Stimulated activated CD4-positive, alpha-beta T cell treated with anti-CD3 and anti-CD28 coated beads, Interleukin-2, amount 100 ng/mL, for 24 hours (primary cell): ENCODE results near the gene TRAF3.

Source experiments
- DNase-seq, 2 donors: peaks; one replicate each; pipeline ENCODE4 v3.0.0-alpha.2; 2020

TRAF3 gene

DNA sequence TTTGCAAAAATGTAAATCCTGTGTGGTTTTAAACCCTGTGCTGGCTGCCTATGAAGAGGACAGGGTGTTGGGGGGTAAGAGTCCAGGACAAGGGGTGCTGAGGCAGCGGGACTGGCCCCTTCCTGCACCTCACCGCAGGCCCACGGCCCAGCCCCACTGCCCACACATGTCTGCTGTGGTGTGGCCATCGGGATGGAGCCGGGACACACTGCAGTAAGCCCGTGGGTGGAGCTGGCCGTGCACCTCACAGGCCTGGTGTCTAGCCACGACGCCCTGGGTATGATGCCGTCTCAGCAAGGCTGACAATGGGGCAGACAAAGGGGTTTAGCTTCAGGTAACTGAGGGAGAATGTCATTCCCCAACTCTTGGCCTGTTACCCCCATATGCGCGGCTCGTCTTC, 164.8 kb downstream of the TRAF3 start:
- no peak for DNase-seq

- no peak for DNase-seq
Measured at GRCh38 chr14:102943454-102943853, 166.2 kb downstream of the TRAF3 start.

DNA sequence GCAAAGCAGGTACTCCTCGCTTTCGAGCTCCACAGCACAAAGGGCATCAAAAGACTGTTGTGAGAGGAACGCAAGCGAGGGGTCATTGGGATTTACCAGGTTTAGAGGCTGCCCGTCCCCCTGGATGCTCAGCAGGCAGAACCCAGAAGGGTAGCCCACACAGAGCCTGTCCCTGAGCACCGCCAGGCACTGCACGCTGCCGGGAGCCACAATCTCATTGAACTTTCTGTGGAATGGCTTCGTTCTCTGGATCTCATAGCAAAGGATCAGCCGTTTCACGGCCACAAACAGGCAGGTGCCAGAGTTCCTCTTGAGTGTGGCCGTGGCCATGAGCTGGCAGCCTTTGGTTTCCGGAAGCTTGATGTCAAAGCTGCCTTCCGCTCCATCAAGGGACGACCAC, 166.7 kb downstream of the TRAF3 start:
- no peak for DNase-seq

DNA sequence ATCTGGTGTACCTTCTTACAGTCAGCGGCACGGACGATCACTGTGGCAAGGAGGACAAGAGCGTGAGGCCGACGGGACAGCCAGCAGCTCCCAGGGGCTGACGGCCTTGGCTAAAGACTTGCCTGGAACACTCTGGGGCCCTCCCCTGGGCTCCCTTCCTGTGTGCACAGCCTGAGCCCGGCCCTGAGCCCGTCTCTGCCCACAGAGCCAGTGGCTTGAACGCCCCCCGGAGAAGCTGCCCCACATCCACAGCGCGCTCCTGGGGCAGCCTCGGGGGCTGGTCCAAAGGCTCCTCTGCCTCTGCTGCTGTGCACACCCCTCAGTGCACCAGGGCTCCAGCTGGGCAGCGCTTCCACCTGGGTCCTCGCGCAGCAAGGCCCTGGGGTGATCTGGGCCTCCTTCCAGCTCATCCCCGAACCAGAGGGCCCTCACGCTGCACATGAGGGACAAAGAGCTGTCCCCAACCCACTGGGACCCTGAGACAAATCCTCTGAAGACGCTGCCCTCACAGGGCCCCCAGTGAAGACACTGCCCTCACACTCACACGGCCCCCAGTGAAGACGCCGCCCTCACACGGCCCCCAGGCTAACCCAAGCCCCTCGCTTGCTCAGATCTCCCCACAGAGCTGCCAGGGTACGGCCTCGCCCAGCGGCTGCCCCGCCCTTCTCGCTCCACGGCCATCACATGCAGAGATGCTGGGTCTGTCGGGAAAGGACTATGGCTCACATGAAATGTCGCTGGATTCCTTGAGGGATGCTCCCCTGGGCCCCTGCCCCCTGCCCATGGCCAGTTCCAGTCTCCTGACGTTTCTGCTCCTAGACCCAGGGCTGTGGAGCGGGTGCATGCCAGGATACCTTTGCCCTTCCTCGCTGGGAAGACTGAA, 167.4 kb downstream of the TRAF3 start:
- DNase-seq = no peak

DNA sequence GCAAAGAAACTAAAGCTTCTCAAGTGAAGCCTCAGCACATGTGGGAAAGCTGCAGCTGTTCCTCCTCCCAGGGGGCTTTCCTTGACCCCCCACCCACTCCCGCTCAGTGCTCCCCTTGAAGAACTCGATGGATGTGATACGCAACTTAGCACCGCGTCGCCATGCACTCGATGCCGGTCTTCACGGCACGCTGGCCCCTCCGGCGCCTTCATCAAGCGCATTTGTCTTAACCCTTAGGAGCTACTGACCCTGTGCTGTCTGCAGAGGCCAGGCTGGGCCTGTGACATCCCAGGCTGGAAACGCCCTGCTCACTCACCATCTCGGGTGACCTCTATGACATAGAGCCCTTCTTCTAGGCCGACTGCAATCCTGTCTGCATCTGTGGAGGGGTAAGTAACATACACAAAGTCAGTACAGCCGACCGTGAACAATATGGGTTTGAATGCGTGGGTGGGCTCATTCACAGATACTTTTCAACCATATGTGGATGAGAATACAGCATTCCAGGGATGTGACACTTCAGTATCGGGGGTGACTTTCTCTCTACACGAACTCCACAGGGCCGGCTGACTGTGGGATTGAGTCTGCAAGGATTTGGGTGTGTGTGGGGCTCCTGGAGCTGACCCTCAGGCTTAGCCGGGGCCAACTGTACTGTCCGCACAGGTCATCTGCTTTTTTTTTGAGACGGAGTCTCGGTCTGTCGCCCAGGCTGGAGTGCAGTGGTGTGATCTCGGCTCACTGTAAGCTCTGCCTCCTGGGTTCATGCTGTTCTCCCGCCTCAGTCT, 168.3 kb downstream of the TRAF3 start:
- DNase-seq = no peak

GRCh38 chr14:102947321-102948103, 170.3 kb downstream of the TRAF3 start:
- DNase-seq = no peak

DNA sequence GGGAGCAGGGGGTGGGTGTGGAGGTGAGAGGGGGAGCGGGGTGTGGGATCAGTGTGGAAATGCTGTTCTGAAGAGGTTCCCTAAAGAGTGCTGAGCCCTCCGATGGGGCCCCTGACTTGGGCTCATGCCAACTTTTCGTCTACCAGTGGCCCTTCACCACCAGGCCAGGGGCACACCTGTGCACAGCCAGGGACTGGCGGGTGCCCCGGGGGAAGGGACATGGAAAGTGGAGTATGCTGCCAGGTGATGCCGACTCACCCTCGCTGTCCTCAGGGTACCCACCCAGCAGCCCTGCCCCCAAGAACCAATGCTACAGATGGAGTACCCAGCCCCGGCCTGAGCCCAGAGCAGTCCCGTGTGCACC, 171.4 kb downstream of the TRAF3 start:
- no peak for DNase-seq

DNA sequence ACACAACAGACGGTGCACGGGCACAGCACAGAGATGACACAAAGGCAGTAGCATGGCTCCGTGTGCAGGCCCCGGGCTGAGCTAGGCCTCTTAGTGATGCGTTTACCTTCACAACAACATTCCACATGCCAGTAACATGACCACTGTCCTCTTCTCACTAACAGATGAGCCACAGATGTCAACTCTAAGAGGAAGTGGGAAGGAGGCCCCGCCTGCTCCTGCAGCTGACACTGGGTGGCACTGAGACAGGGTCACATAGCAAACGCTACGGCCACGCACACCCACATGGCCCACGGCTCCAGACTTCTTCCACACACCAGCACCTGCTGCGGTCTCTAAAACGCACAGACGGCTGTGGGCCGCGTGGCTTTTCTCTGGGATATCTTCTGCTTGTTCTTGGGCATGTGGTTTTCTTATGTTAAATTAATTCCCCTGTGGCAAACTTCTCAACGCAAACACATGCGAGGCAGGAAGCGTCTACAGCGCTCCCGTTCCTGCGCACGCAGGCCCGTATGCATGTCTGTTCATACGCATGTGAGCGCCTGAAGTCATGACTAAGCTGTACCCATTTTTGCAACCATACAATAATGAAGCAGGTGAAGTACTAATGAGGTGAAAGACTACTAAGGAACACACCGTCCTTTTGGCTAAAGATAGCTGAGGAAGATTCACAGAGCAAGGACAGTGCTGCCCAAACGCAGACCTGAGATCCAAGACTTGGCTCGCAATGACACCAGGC, 172.0 kb downstream of the TRAF3 start:
- peak; percentile 31 to 33 for DNase-seq

GRCh38 chr14:102949801-102950451, 172.7 kb downstream of the TRAF3 start:
- DNase-seq = no peak

GRCh38 chr14:102951034-102951433, 173.8 kb downstream of the TRAF3 start:
- DNase-seq = no peak

- DNase-seq = no peak
Measured at GRCh38 chr14:102951799-102952198, 174.6 kb downstream of the TRAF3 start.

GRCh38 chr14:102952276-102952675, 175.0 kb downstream of the TRAF3 start:
- DNase-seq = no peak

GRCh38 chr14:102953100-102953499, 175.9 kb downstream of the TRAF3 start:
- DNase-seq = no peak

DNA sequence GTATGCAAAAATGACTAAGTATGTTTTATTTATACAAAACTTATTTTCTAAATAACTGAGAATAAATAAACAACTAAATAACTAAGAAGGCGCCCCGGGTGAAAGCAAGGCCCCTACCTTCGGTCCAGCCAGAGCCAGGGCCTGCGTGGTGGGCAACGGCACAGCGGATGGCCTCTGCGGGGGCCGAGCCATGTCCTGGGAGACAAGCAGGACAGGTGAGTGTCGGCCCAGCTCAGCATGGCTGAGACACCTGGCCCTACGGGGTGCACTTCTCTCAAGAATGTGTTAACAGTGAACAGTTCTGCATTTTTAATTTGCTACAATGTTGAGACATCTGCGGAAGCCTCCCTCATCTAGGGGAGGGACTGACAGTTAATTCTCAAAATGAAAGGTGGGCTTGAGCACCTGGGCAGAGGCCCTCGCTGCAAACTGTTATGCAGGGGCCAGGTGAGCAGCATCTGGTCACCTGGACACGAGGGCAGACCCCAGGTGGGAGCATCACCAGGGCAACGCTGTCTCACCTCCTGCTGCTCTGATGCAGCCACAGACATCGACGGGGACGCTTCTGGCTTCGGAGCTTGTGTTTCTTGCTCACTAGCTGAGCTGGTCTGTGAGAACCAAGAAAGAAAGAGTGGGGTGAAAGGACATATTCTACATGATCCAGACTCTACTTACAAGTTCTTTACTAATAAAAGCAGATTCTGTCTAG, 177.0 kb downstream of the TRAF3 start:
- DNase-seq = no peak

- DNase-seq = no peak
Measured at GRCh38 chr14:102955636-102956408, 178.6 kb downstream of the TRAF3 start.

GRCh38 chr14:102957222-102957621, 180.0 kb downstream of the TRAF3 start:
- no peak for DNase-seq

GRCh38 chr14:102958461-102958860, 181.2 kb downstream of the TRAF3 start:
- DNase-seq = no peak
